Upper lobe of left lung (tissue), 4 donors: ENCODE results near the gene DNAI1.

Source experiments
- EP300 ChIP-seq, 4 donors: sonication (generic); formaldehyde crosslinking; IDR thresholded peaks; one replicate each; pipeline ENCODE4 v1.5.1; 2017; ENCODE audit warnings: antibody characterized with exemption in 4 of 4, control low read depth in 2 of 4
- POLR2A ChIP-seq, 4 donors: fragments of 450-650 bp; IDR thresholded peaks; one replicate each; pipeline ENCODE4 v1.5.1; 2016 to 2017; ENCODE audit warnings: antibody characterized with exemption in 4 of 4, mild to moderate bottlenecking in 2 of 4
- TF ChIP-seq, protein P1 (sequence below), 6 experiments: fragments of 450-650 bp in 4 of 6; fragments of 200-600 bp in 2 of 6; sonication (generic) in 2 of 6; IDR thresholded peaks; one replicate each; pipeline ENCODE4 v1.5.1; 2016 to 2019; ENCODE audit warnings: antibody characterized with exemption in 6 of 6

DNA sequence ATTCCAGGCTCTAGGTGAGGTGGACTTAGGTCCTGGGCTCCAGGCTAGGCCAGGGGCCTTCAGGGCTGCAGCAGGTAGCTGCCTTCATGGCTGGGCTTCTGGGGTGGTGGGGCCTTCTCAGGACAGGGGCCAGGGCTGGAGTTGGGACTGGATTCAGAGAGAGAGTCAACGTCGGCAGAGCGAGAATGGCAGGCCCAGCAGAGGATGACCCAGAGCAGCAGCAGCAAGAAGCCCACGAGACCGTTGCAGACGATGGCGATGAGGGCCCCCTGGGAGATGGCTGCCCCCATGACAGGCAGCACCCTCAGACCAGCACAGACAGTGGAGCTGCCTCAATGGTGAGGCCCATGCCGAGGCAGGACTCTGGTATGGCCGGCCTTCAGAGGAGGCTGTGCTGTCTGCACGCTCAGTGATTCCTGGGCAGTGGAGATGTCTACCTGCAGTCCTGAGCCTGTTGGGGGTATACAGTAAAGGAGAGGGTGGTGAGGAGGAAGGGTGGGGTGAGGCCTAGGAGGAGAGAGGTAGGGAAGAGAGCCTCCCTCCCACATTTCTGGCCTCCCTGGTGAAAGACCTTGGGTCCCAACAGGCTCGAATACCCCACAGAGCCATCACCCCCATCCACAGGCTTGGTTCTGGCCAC, 62.9 kb downstream of the DNAI1 start:
- TF ChIP-seq, protein P1, sequence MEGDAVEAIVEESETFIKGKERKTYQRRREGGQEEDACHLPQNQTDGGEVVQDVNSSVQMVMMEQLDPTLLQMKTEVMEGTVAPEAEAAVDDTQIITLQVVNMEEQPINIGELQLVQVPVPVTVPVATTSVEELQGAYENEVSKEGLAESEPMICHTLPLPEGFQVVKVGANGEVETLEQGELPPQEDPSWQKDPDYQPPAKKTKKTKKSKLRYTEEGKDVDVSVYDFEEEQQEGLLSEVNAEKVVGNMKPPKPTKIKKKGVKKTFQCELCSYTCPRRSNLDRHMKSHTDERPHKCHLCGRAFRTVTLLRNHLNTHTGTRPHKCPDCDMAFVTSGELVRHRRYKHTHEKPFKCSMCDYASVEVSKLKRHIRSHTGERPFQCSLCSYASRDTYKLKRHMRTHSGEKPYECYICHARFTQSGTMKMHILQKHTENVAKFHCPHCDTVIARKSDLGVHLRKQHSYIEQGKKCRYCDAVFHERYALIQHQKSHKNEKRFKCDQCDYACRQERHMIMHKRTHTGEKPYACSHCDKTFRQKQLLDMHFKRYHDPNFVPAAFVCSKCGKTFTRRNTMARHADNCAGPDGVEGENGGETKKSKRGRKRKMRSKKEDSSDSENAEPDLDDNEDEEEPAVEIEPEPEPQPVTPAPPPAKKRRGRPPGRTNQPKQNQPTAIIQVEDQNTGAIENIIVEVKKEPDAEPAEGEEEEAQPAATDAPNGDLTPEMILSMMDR (IDR thresholded peaks at IDR 0.05): no peak
- TF ChIP-seq POLR2A (IDR thresholded peaks at IDR 0.05) (no peak), EP300 (IDR thresholded peaks at IDR 0.05) (no peak)
